Measurements from ENCODE around the gene LRRC55.

Gene LRRC55

DNA sequence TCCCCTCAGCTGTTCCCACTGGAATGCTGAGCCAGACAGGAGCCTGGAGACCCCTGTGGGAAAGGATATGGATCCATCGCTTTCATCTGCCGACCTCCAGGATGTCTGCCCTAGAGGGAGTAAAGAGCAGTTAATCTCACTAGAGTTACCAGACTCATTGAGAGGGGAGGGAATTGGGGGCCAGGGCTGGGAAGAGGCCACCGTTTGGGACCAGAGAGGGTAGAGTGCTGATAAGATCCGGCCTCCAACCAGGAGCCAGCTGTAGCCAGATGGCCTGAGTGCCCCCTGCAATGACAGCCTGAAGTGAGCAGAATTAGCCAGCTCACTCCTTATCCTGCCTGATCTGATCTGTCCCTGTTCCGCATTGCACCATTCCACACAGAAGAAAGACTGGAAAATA lies 59.0 kb downstream of the LRRC55 start:
- no peak for DNase-seq (ENCODE audit: low read depth)
- TF ChIP-seq, protein P1, sequence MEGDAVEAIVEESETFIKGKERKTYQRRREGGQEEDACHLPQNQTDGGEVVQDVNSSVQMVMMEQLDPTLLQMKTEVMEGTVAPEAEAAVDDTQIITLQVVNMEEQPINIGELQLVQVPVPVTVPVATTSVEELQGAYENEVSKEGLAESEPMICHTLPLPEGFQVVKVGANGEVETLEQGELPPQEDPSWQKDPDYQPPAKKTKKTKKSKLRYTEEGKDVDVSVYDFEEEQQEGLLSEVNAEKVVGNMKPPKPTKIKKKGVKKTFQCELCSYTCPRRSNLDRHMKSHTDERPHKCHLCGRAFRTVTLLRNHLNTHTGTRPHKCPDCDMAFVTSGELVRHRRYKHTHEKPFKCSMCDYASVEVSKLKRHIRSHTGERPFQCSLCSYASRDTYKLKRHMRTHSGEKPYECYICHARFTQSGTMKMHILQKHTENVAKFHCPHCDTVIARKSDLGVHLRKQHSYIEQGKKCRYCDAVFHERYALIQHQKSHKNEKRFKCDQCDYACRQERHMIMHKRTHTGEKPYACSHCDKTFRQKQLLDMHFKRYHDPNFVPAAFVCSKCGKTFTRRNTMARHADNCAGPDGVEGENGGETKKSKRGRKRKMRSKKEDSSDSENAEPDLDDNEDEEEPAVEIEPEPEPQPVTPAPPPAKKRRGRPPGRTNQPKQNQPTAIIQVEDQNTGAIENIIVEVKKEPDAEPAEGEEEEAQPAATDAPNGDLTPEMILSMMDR (IDR thresholded peaks at IDR 0.05; ENCODE audit: insufficient read depth, low read depth, low read length, missing control alignments), result no peak
- no peak overlapping the region for H3K4me3 ChIP-seq (ENCODE audit: low read length)

All from epithelial cell of esophagus (primary cell).